Spleen (tissue), 11 donors: ENCODE data around the gene GPATCH2. TPM values are rescaled to one million over a fixed set of nuclear protein-coding genes. Genes with fewer than 3 reads are reported as not detected.

Source experiments
- DNase-seq: peaks from one replicate; pipeline ENCODE4 v3.0.0-alpha.2; 2020
- H3K27ac ChIP-seq, 8 donors: fragments of 200-600 bp; sonication (generic) in 7 of 8; 1 replicate in 4 of 8; 2 replicates in 4 of 8; pipeline versions ENCODE4 v1.5.0 to v1.8.0; 2016 to 2021; ENCODE audit warnings: inconsistent platforms in 4 of 8, mild to moderate bottlenecking in 4 of 8, moderate library complexity in 1 of 8
- H3K27me3 ChIP-seq, 7 donors: fragments of 200-600 bp; sonication (generic) in 6 of 7; replicated peaks in 1 of 7; 1 replicate in 4 of 7; 2 replicates in 3 of 7; pipeline versions ENCODE4 v1.5.0 to v1.8.0; 2016 to 2021; ENCODE audit warnings: inconsistent platforms in 3 of 7, mild to moderate bottlenecking in 1 of 7
- H3K36me3 ChIP-seq, 6 donors: fragments of 200-600 bp; sonication (generic) in 5 of 6; 1 replicate in 4 of 6; 2 replicates in 2 of 6; pipeline versions ENCODE4 v1.5.0 to v1.8.0; 2016 to 2021; ENCODE audit warnings: inconsistent platforms in 2 of 6
- H3K4me1 ChIP-seq, 6 donors: fragments of 200-600 bp; sonication (generic) in 5 of 6; 1 replicate in 3 of 6; 2 replicates in 3 of 6; pipeline versions ENCODE4 v1.5.0 to v1.8.0; 2016 to 2021; ENCODE audit warnings: inconsistent platforms in 3 of 6
- H3K4me3 ChIP-seq, 8 donors: fragments of 200-600 bp; sonication (generic) in 7 of 8; 1 replicate in 4 of 8; 2 replicates in 4 of 8; pipeline versions ENCODE4 v1.5.0 to v1.8.0; 2016 to 2021; ENCODE audit warnings: inconsistent platforms in 4 of 8, mild to moderate bottlenecking in 4 of 8, moderate library complexity in 2 of 8
- H3K9me3 ChIP-seq, 8 donors: fragments of 200-600 bp; sonication (generic) in 7 of 8; 1 replicate in 4 of 8; 2 replicates in 4 of 8; pipeline versions ENCODE4 v1.5.0 to v1.8.0; 2016 to 2021; ENCODE audit warnings: inconsistent platforms in 4 of 8
- CTCF ChIP-seq, 11 experiments: fragments of 200-600 bp in 7 of 11; fragments of 450-650 bp in 4 of 11; sonication (generic) in 4 of 11; IDR thresholded peaks in 8 of 11; conservative IDR thresholded peaks in 3 of 11; 1 replicate in 7 of 11; 2 replicates in 4 of 11; pipeline versions ENCODE4 v1.4.0 to v1.8.0; 2016 to 2021; ENCODE audit warnings: antibody characterized with exemption in 11 of 11, inconsistent platforms in 4 of 11, mild to moderate bottlenecking in 1 of 11
- POLR2A ChIP-seq, 3 donors: fragments of 450-650 bp; IDR thresholded peaks; one replicate each; pipeline ENCODE4 v1.5.1; 2017; ENCODE audit warnings: antibody characterized with exemption in 3 of 3, mild to moderate bottlenecking in 1 of 3
- POLR2AphosphoS5 ChIP-seq, 3 donors: sonication (generic); formaldehyde crosslinking; IDR thresholded peaks; one replicate each; pipeline ENCODE4 v1.5.1; 2017; ENCODE audit warnings: antibody characterized with exemption in 3 of 3
- WGBS, 5 donors: extraction: QIAGEN DNeasy Blood & Tissue Kit in 3 of 5; methylation state at CpG; one replicate each; pipeline versions ENCODE4 v1.1.5 to v1.1.7; 2013 to 2018; 5-methylcytosine and 5-hydroxymethylcytosine counted together
- intact Hi-C: fragments of 100-400 bp; cut with DNase I; formaldehyde crosslinking; loops from one replicate; pipeline ENCODE4 v1.15.0; 2023; ENCODE audit warnings: low total_unique reads
- polyA plus RNA-seq, 3 donors: library from polyadenylated mRNA; stranded (reverse); fragments of 200-250 nt; gene quantifications; one replicate each; pipeline ENCODE4 v1.2.1, GENCODE V29; 2013
- total RNA-seq, 7 donors: library from RNA; depleted of rRNA in 3 of 7; stranded (reverse); fragments of >200 nt in 3 of 7; fragmentation: NEBNext Ultra II Directional in 4 of 7; extraction: Animal tissue kit (Norgen Biotek cat#: 25700) in 4 of 7; gene quantifications; one replicate each; pipeline versions ENCODE4 v1.1.0 to v1.2.1, GENCODE V29; 2016 to 2021
- donor health status: healthy with polysubstance abuse.
- donor health status: DM: no; HTN: no; CAD: no; lungs with moderate emphysema.
- donor health status: DM: no; HTN: no; CAD: no.
- donor health status: Bipolar disorder and iron deficiency.
- donor health status: healthy.
- donor health status: DM: no; HTN: no; CAD: no.
- donor health status: DM: yes; HTN: yes; CAD: no.

GPATCH2 gene
- total and polyA plus RNA-seq, 10 donors: 2.7 to 24.2 (median 17.7) TPM

DNA sequence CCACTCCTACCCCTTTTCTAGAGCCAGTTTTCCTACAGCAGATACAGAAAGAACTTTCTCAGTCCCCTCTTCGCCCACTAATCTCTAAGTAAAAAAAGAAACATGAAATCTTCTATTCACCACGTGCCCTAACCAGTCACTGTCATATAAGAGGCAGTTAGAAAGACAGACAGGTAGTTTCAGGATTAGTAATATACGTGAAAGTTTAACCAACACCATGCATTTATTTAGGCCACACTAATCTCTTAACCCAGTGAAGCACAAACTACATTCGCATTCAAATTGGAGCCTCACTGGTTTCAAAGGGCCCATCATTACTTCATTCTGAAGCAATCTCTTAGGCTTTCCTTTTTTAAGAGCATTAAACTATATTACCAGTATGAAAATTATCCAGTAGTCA, 10.1 kb downstream of the GPATCH2 start:
- H3K36me3 ChIP-seq: peaks cover 0 to 28% (median 13%) of the 10 kb centered on the region in 6 donors
- TF ChIP-seq CTCF (IDR thresholded peaks at IDR 0.05 in 8 of 11, conservative IDR thresholded peaks at IDR 0.05 in 3 of 11) (no peak), POLR2A (IDR thresholded peaks at IDR 0.05) (no peak), POLR2AphosphoS5 (IDR thresholded peaks at IDR 0.05) (no peak)

GRCh38 chr1:217617126-217617525, 13.8 kb downstream of the GPATCH2 start:
- H3K36me3 ChIP-seq: peaks cover 0 to 38% (median 13%) of the 10 kb centered on the region in 6 donors
- intact Hi-C loops: no loop called here
- no peaks in the 10 kb centered on the region for H3K27me3 ChIP-seq
- TF ChIP-seq CTCF (IDR thresholded peaks at IDR 0.05 in 8 of 11, conservative IDR thresholded peaks at IDR 0.05 in 3 of 11) (no peak), POLR2AphosphoS5 (IDR thresholded peaks at IDR 0.05) (no peak), POLR2A (IDR thresholded peaks at IDR 0.05) (no peak)
- DNase-seq: no peak
- no peaks in the 10 kb centered on the region for H3K9me3 ChIP-seq
- no peak overlapping the region for H3K27ac ChIP-seq
- H3K4me1 ChIP-seq: no peaks in the 10 kb centered on the region
- H3K4me3 ChIP-seq: no peak overlapping the region
- 52 to 88% (median 71%) methylated on average over 1 of the region's 1 CpG for WGBS, 5 donors

More for the DNA sequence above, 10.1 kb downstream of the GPATCH2 start:
- intact Hi-C loops: no loop called here
- no peaks in the 10 kb centered on the region for H3K27me3 ChIP-seq
- H3K4me1 ChIP-seq: peaks cover 0 to 9% (median 0%) of the 10 kb centered on the region in 6 donors
- no peak overlapping the region for H3K4me3 ChIP-seq
- no peaks in the 10 kb centered on the region for H3K9me3 ChIP-seq
- WGBS, 5 donors: 65 to 83% (median 77%) methylated on average over 4 of the region's 4 CpGs
- no peak for DNase-seq
- H3K27ac ChIP-seq: no peak overlapping the region

DNA sequence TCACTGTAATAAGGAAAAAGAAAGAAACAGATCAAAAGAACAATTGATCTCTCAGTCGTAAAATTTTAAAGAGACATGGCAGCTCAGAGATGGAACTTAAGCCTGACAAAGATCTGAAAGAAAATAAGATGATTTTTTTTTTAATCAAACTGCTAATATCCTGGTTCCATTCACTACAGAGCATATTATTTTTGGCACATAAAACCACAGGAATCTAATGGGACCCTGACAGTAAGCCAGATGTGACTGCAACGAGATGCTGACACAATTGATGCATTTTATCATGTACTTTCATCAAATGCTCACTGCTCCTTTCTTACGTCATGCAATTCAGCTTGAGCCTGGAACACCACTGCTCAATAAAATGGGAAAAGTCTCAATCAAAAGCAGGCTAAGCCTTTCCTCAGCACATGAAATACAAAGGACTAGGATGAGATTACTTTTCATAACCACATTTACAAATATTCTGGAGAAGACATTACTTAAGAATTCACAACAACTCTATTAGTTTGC, 16.6 kb downstream of the GPATCH2 start:
- TF ChIP-seq CTCF (IDR thresholded peaks at IDR 0.05 in 8 of 11, conservative IDR thresholded peaks at IDR 0.05 in 3 of 11) (no peak), POLR2A (IDR thresholded peaks at IDR 0.05) (no peak)
- Histone ChIP-seq H3K4me1 (no peaks in the 10 kb centered on the region), H3K36me3 (peaks cover 0 to 51% (median 14%) of the 10 kb centered on the region in 6 donors), H3K4me3 (no peak overlapping the region), H3K27me3 (no peaks in the 10 kb centered on the region), H3K9me3 (no peaks in the 10 kb centered on the region), H3K27ac (no peak overlapping the region)
- 80 to 88% (median 85%) methylated on average over 3 of the region's 3 CpGs for WGBS, 5 donors
- DNase-seq: no peak
- intact Hi-C loops: no loop called here

DNA sequence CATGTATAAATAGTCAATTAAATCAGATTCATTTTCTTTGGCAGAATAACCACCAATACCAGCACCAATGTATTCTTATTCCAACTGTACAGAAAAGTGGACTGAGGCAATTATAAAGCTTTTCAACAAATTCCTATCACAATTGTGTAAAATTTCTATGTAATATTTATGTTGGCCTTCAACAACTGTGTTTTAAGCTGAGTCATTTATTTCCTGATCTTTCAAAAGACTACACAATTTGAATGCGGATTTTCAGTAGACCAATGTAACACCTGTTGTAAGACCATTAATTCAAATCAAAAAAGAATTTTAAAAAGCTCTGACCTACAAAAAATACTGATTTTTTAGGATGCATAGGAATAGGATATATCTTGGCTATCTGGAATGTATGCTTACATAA, 25.5 kb downstream of the GPATCH2 start:
- no peak for DNase-seq
- no peak for TF ChIP-seq POLR2A (IDR thresholded peaks at IDR 0.05)
- no peak for TF ChIP-seq CTCF (IDR thresholded peaks at IDR 0.05 in 8 of 11, conservative IDR thresholded peaks at IDR 0.05 in 3 of 11)
- no peak for TF ChIP-seq POLR2AphosphoS5 (IDR thresholded peaks at IDR 0.05)

More for the DNA sequence above, 25.5 kb downstream of the GPATCH2 start:
- Histone ChIP-seq H3K9me3 (no peaks in the 10 kb centered on the region), H3K36me3 (peaks cover 0 to 49% (median 9%) of the 10 kb centered on the region in 6 donors), H3K27ac (no peak overlapping the region), H3K4me1 (no peaks in the 10 kb centered on the region), H3K27me3 (no peaks in the 10 kb centered on the region), H3K4me3 (no peak overlapping the region)
- WGBS, 5 donors: 75 to 92% (median 84%) methylated on average over 1 of the region's 1 CpG
- intact Hi-C loops: no loop called here
